LNCaP clone FGC (cell line): Measurements from ENCODE around the gene ZMYND10.
A peak's percentile ranks its signal among the peaks of the same experiment; 100 is the strongest.

Experiments used
- DNase-seq: peaks from one replicate; pipeline ENCODE4 v3.0.0-alpha.2; 2011; ENCODE audit warnings: low read depth
- H3K4me3 ChIP-seq: 2 replicates; pipeline ENCODE4 v1.5.1; 2011; ENCODE audit warnings: mild to moderate bottlenecking, low read depth, low read length, control low read depth
- TF ChIP-seq, protein P1 (sequence below): IDR thresholded peaks from 2 replicates; pipeline ENCODE4 v1.5.1; 2012; ENCODE audit warnings: mild to moderate bottlenecking; ENCODE audit not compliant: control insufficient read depth, insufficient read depth; ENCODE audit errors: extremely low read depth

Gene ZMYND10

GRCh38 chr3:50354850-50355249 lies 9.3 kb upstream of the ZMYND10 start:
- no peak for DNase-seq
- H3K4me3 ChIP-seq: no peak overlapping the region
- TF ChIP-seq, protein P1, sequence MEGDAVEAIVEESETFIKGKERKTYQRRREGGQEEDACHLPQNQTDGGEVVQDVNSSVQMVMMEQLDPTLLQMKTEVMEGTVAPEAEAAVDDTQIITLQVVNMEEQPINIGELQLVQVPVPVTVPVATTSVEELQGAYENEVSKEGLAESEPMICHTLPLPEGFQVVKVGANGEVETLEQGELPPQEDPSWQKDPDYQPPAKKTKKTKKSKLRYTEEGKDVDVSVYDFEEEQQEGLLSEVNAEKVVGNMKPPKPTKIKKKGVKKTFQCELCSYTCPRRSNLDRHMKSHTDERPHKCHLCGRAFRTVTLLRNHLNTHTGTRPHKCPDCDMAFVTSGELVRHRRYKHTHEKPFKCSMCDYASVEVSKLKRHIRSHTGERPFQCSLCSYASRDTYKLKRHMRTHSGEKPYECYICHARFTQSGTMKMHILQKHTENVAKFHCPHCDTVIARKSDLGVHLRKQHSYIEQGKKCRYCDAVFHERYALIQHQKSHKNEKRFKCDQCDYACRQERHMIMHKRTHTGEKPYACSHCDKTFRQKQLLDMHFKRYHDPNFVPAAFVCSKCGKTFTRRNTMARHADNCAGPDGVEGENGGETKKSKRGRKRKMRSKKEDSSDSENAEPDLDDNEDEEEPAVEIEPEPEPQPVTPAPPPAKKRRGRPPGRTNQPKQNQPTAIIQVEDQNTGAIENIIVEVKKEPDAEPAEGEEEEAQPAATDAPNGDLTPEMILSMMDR: no peak

DNA sequence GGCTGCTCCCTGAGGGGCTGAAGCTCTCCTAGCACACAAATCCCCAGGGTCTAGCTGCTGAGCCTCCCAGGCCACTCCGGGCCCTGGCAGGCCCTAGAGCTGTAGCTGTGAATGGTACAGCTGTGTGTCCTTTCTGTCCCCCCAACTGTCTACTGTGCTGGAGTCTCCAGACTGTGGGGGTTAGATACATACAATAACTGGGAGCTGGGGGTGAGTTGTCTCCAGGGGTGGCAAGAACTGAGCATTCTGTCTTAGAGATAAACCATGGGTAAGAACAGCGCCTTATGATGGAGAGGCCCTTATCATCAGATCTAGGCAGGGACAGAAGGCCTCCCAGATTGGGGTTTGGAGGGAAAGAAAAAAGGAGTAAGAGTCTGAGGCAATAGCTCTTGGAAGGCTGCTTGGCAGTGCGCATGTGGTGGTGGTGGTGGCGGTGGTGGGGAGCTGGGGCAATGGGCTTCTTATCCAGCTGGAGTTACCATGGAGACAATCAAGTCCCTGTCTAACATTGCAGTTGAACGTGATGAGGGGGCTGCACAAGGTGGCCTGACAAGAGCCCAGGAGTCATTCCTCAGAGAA lies 8.7 kb upstream of the ZMYND10 start:
- TF ChIP-seq, protein P1: no peak
- no peak overlapping the region for H3K4me3 ChIP-seq
- no peak for DNase-seq

- no peak for DNase-seq
- TF ChIP-seq, protein P1: no peak
- H3K4me3 ChIP-seq: no peak overlapping the region
Measured at GRCh38 chr3:50353245-50354004, 7.9 kb upstream of the ZMYND10 start.

DNA sequence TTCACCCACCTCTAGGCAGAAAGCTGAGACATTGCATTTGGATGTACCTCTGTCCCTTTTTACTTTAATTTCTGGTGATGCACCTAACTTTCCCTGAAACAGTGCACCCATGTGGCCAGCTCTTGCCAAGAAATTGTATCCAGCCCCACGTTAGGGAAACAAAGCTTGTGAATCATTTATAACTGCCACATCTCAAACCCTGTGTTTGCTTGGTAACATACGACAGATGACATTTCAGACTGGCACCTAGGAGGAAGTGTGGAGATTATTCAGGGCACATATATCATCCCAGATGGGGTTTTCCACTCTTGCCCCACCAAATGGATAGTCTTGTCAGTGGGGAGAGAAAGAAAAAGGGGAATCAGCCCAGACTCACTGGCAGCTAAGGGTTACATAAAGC lies 7.2 kb upstream of the ZMYND10 start:
- no peak for DNase-seq
- TF ChIP-seq, protein P1: peak; percentile 42
- no peak overlapping the region for H3K4me3 ChIP-seq

DNA sequence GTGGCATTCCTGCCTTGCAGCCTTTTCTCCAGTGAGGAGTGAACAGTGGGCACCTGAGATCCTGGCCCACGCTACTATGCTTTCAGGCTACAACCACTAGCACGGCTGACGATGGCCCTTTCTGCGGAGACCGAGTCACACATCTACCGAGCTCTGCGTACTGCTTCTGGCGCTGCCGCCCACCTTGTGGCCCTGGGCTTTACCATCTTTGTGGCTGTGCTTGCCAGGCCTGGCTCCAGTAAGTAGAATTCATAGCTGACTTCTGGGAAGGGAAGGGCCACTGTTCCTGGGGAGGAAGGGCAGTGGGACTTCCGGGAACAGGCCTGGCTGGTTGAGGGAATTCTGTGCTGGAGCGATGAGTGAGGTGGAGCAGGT lies 5.8 kb upstream of the ZMYND10 start:
- DNase-seq: no peak
- TF ChIP-seq, protein P1: no peak
- H3K4me3 ChIP-seq: peak overlapping the region; percentile 57

DNA sequence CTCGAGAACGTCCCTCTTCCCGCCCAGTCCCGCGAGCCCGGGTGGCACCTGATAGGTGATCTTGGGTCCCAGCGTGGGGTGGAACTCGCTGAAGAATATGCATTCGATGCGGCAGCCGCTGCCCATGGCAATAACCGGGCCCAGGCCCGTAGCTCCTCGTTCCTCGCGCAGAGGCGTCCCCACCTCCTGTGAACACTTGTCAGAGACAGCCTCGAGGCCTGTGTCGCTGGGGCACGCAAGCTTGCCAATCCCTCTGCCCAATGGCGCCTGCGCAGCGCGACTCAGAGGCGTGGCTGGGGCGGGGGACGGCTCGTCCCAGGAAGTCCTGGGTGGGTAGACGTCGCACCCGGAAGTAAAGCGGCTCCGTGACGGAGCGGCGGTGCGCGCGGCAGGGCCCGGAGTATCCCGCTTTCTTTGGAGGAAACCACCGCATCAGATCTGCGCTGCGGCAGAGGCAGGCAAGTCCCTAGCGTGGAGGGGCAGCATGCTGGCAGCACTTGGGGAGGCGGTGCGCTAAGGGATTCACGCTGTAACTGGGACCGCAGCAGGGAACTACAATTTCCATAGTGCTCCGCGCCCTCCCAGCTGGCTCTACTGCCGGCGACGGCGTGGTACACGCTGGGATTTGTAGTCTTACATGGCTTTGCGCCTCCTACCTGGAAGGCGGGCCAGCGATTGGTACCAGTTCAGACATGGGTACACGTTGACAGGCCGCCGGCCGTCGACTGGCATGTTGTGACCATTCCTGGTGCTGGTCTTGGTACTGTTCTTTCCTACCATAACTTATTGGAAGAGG lies 5.2 kb upstream of the ZMYND10 start, which contains the start of the genes CYB561D2 and NPRL2:
CYB561D2 (plus strand) TSS at position 336 of the 796 bp plus-strand sequence. CDS start 572 bp downstream, outside the sequence.
NPRL2 (minus strand) TSS at position 249 of the 796 bp plus-strand sequence; CDS start at position 126, 123 bp downstream.
- TF ChIP-seq, protein P1: no peak
- peak; percentile 90 for DNase-seq
- H3K4me3 ChIP-seq: peak within 1 kb of the TSS; percentile 57
